SIG-M5 treated with dmso at 0.1 percent for 504 hours (cell line): ENCODE data around the gene DNM3.

Source experiments
- DNase-seq: peaks from one replicate; lab custom pipeline; 2025; ENCODE audit not compliant: unreplicated experiment; lab: John Stamatoyannopoulos, UW

Gene DNM3

DNA sequence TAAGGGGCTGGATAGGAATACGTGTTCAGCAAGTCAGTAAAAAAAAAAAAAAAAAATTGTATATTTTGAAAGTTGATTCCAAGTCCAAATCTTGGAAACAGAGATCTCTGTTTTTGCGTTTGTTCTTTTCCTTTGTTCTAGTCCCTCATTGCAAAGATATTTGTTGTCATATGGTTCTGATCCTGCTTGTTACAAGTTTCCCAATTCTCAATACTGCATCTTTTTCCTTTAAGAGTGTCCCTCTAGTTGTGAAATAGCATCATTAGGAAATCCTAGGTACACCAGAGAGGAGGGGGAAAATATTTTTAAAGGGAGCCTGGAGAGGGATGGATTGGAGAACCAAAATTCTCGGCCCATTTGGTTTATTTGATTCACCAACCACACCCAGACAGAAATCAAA, 426.9 kb downstream of the DNM3 start:
- DNase-seq, result no peak

DNA sequence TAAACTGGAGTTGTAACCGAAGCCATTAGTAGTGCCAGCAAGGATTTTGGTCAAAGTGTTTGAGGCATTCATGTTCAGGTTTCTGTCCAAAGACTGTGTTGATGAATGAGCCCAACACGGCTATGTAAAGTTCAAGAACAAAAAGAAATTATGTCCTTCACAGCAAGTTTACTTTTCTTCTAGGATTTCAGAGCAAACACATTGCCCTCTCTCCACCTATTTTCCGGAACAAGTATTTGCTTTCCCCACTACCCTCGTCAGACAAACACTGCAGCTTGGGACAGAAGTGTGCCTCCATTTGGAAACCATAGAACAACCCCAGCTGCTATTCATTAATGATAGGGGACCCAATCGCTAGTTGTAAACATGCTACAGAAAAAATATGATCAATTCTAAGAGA, 427.8 kb downstream of the DNM3 start:
- DNase-seq, result no peak

DNA sequence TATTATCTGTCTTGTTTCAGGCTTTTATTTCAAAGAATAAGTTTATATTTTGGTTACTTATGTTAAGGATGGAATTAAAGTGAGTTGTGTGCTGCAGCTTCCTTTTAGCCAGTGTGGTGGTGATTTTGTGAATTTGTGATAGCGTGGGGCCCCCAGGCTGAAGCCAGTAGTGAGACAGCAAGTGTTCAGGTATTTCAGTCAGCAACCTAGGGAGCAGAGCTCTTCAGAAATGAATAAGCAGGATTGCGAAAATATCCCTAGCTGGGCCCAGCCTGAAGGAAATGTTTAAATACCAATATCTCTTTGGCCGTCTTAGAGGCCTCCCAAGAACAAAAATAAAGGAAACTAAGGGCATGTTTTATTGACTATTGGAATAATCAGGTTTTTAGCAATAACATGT, 428.3 kb downstream of the DNM3 start:
- no peak for DNase-seq

DNA sequence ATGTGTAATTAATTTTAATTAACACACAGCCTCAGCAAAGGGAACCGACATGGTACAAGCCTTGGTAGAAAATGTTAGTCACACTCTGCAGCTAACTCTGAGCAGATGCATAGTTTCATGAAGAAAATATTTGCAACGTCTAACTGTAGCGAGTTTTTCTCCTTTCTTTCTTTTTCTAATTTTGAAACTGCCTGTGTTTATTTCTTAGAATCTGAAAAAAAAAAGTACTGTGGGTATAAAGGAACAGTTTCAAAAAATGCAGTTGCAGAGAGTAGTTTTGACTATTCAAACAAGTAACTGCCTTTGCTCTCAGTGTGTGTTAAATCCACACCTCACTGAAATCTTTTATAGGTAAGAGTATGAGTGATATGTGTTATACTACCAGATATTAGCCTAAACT, 429.3 kb downstream of the DNM3 start:
- DNase-seq, result no peak

DNA sequence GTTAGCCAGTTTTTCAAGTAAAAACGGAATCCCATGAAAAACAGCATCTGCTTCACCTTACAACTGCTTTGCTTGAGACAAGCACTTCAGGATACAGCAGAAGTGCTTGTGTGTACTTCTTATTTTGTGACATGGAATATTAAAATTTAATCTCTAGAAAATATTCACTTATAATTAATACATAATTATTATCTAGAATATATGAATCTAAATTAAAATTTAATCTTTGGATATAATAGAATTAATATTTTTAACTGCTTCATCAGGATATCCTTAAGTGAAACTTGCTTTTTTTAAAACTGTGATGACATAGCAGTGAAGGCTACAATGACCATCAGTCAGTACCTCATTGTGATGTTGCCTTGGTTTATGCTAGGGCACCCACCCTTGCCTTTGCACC, 430.8 kb downstream of the DNM3 start:
- no peak for DNase-seq

DNA sequence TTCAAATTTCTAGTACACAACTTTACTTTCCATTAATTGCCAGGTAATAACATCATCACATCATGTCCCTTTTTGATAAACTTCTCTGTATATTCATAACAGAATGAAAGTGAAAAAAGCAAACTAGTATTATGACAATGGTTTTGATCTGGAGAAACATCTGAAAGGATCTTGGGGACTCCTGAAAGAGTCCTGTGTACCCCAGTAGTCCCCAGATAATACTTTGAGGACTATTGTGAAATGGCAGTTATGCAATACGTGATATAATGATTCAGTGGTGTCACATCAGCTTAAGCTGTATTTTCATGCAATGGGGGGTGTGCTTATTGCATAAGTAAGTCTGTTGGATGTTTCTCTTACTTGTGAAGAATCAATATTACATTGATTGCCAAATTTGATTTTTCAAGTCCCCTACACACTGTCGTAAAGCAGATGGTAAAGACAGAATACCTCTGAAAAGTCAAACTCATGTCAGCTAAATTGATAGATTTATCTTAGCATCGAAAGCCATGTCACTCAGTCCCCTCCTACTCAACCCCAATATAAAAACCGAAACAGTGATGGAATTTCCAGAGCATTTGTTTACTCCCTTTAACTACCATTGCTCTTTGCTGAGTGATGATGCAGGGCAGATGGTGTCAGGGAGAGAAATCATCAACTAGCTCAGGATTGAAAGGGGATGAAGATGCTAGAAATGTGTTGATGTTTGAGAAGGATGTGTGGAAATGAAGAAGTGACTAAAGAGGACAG, 432.5 kb downstream of the DNM3 start:
- DNase-seq, result no peak

DNA sequence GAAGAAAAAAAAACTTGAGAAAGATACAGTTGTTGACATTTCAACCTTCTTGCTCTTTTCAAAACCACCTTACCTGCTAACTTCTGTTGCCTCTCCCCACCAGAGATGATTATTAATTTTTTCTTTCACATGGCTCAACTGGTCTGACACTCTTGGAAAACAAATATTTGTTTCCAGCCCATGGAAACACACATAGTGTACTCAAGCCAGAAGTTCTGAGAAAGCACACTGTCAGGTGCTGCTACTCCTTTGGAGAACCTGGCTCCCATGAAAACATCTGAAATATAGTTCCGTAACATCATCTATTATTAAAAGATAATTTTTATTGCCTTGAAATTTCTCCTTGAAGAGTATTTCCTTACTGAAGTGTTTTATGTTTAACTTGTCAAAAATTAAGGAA, 434.2 kb downstream of the DNM3 start:
- no peak for DNase-seq

DNA sequence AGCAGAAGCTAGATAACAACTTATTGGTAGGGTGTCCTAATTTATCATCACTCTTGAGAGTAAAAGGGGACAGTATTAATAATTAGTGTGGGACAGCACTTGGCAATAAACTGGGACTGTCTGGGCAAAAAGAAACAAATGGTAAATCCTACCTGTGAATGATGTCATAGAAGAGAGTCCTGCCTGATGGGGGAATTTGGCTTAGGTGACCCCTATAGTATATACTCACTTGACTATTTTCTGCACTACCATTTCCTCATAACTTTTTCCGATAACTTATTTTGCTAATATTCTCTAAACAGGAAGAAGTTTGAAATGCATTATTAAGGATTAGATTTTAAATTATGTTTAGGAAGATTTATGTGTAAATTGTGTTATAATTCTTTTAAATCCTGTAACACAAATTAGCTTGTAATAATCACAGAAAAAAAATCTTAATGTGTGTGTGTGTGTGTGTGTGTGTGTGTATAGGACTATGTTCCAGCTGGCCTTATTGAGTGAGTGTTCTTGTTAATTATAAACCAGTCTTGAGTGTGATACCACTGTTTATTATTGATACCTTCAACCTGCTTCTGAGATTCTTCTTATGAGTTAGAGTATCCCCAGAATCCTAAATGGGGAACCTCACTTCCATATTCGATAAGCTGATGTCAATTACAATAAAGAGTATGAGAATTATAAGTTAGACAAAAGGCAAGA, 435.0 kb downstream of the DNM3 start:
- no peak for DNase-seq

DNA sequence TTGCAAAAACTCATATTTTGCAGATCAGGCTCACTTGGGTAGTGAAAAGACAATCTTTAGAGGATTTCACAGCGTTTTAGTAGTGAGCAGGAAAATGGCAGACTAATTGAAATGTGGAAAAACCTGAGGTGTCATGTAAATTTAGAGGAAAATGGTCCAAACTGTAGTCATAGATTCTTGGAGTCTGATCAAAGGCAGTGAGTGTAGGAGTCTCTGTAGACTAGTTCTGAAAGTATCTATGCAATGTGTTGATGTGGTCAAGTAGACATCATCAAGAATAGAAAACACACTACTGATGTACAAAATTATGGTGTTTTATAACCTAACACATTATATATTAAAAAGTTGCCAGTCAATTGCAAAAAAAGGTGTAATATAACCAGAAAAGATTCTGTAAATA, 436.0 kb downstream of the DNM3 start:
- DNase-seq, result no peak

DNA sequence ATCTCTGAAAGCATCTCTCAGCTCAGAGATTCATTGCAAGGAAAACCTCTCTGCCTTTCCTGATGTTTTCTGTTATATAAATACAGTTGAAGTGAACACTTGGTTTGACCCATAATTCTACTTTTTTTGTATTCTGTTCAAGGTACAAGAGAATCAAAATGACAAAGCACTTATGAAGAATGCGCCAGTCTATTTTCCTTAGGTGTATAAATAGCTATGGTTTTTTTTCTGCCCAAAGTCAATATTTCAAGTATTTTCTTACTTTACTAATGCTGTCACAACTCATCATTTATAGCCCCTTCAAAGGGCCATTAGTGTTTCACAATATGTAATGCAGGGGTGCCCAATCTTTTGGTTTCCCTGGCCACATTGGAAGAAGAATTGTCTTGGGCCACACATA, 436.7 kb downstream of the DNM3 start:
- DNase-seq, result no peak

DNA sequence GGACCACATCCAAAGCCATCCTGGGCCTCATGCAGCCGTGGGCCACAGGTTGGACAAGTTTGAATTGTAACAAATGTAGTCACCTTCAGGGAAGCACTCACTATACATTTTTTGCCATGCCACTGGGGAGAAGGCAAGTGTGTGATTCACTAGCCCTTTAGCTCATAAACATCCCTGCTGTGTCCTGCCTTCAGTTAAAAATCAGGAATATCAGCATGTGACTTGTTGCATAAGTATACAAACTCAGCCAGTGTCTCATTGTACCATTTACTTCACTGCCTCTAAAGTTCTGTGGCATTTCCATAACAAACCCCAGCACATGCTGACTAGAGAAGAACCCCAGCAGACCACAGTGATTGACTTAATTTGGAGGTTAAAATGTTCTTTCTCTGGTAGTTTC, 437.2 kb downstream of the DNM3 start:
- no peak for DNase-seq

DNA sequence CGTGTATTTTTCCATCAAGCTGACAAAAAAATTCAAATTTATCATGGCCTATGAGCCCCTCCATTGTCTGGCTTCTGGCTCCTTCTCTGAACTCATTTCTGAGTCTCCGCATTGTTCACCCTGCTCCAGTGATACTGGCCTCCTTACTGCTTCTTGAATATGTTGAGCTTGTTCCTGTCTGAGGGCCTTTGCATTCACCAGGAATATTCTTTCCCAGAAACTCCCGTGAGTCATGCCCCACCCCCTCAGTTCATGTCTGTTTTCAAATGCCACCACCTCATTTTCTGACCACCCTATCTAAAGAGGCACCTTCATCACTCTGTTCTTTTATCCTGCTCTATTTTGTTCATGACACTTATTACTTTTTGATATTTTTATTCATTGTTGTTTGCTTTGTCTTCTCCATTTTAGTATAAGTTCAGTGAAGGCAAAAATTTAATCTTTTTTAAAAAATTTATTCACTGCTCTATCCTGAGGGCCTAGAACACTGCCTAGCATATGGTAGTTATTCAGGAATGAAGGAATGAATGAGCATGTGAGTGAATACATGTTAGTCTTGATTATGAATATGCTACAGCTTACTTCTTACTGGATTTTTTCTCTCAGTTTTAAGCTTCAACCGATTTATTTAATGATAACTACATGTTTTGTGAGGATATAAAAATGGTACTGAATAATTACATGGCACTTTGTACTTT, 438.8 kb downstream of the DNM3 start:
- DNase-seq, result no peak

DNA sequence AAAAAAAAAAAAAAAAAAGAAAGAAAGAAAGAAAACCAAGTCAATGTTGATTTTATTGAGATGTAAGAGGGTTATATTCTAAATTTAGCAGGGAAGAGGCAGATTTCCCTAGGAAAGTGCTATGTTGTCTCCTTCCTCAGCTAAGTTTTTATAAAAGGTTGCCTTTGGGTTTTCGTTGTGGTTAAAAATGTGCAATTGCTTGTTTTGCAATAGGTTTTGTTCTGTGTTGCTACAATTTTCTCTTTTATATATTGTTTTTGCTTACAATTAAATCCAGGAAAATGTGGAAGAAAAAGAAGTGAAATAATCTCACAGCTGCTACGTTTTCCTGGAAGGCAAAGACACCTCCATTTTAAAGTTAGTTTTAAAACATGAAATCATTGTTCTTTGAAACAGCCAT, 442.5 kb downstream of the DNM3 start:
- DNase-seq, result no peak

DNA sequence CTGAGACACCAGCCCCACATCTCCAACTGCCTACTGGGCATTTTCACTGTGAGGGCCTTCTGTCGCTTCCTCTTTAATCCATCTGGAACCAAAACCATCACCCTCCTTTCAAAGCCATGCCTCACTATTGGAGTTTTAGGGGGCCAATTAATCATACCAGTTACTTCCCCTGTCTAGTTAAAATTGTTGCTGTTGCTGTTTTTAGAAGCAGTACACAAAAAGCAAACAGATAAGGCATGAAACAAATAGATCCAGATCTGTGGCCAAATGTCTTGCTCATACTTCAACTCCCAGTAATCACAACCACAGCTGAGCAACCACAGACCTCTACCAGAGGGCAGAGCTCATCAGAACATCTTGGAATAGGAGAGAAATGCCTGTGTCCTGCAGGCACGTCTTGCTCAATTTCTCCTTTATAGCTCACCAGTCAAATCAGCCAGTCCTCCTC, 445.4 kb downstream of the DNM3 start:
- no peak for DNase-seq

DNA sequence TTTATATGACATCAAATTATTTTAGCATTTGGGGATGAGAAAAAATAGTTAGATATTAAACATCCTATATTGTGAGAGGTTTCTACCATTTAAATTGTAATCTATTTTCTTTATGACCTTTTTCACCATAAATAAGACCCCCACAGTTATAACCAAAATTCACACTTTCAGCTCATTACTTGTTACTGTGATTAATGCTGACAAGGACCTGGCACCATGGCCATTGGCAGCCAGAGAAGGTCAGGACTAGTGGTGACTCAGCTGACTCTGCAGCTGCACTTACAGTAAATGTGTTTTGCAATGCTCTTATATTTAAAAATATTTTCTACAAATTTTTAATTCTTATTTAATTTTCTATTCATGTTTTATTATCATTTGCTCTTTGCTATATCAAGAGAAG, 445.9 kb downstream of the DNM3 start:
- DNase-seq, result no peak

DNA sequence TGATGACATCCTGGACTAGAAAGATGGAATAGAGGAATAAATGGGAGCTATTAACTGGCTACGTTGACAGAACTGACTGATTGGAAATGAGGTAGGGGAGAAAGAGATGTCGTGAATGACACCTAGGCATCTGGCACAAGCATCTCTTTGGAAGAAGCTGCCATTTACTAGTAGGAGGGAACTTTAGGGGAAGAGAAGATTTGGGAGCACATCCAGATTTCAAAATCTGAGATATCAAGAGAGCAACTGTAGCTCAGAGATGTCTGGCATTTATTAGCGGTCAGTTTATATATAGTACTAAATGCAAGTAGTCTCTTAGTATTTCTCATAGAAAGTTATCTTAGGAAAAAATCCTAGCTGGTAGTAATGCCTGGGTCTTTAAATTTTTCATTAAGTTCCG, 447.3 kb downstream of the DNM3 start:
- no peak for DNase-seq

DNA sequence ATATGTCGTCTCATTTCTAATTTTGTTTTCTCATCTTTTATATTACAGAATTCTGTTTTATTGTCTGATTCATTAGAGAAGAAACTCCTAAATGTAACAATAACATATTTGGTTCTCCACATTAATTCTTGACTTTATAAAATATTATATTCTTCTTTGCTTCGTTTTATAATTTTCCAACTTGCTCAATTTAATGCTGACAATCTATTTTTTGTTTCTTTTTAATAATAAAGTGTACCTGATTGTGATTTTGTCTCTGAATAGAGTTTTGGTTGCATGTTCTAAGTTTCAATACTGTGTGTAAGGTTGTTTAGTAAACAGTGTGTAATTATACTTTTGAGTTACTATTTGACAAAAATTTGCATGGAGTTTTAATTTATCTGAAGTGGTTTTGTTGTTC, 448.1 kb downstream of the DNM3 start:
- no peak for DNase-seq

DNA sequence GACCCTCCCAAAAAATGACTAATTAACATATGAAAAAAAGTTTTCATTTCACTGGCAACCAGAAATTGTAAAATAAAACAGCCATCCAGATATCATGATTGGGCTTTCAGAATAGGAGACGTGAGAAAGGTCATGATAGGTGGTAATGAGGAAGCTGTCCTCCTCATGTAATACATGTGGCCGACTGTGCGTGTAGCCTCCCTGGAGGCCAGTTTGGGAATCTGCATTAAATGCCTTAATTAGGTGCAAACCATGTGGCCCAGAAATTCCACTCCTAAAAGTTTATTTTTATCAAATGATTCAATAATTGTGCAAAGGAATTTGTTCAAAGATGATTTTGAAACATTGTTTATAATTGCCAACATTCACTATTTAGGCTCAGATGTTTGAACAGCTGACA, 451.5 kb downstream of the DNM3 start:
- DNase-seq, result no peak

DNA sequence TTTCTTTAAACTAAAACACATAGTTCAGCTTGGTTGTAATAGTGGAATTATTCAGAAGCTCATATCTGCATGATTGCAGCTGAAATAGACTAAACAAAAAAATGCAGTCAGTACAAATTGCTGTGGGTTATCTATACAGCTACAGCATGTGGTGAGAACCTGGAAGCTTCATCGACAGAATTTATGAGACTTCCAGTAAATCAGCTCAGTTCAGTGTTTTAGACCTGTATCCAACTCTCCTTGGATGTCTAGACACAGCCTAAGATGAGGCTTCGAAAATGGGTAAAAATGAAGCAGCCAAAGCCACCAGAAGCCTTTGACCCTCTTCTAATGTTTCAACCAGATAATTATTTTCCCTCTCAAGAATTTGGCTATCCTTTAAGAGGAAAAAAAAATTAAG, 452.1 kb downstream of the DNM3 start:
- DNase-seq, result no peak

DNA sequence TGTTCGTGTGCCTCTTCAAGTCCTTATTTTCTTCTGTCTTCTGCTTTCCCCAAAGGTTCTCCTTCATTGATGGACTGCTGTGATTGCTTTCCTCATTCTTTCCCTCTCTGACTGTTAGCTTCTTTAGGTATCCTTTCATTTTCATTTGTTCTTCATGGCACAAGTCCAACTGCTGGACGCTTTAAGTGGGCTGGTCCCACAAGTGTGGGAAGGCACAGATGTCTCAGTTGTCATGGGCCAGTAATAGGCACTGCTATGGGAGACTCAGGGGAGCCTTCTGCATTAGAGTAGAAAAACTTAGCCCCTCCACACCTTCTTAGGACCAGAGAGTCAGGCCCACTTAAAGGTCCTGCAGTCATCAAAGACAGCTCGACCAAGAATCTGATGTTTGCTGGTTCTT, 456.8 kb downstream of the DNM3 start:
- no peak for DNase-seq

DNA sequence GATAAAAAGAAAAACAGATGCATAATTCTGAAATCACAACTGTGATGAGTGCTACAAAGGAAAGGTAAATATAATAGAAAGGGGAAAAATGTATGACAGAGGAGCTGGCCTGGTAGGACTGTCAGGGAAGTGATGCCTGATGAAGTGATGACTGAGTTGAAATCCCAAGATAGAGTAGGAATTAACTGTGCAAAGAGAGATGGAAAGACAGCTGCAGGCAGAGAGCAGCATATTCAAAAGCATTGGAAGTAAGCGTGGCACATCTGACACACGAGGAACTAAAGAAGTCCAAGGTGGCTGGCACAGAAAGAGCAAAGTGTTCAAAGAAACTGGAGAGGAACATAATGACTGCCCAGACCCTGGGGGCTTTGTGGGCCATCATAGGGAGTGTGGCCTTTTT, 457.6 kb downstream of the DNM3 start:
- no peak for DNase-seq

DNA sequence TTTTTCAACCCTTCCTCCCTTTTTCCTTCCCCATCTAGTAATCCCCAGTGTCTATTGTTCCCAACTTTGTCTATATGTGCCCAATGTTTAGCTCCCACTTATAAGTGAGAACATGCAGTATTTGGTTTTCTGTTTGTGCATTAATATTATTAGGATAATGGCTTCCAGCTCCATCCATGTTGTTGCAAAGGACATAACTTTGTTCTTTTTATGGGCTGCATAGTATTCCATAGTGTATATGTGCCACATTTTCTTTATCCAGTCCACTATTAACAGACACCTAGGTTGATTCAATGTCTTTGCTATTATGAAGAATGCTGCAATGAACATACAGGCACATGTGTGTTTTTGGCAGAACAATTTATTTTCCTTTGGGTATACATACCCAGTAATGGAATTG, 458.2 kb downstream of the DNM3 start:
- no peak for DNase-seq
